SK-N-SH treated with all-trans-retinoic acid at 6 μM for 48 hours (cell line): ENCODE measurements around the gene CNNM3.

Experiments used
- ARNTL ChIP-seq: fragments of 450-650 bp; formaldehyde crosslinking; IDR thresholded peaks from 2 replicates; pipeline ENCODE4 v1.5.0; 2020; ENCODE audit warnings: low read depth, mild to moderate bottlenecking, moderate library complexity, borderline replicate concordance
- PATZ1 ChIP-seq: fragments of 250-450 bp; sonication (Bioruptor Pico); IDR thresholded peaks from 2 replicates; pipeline ENCODE4 v1.8.0; 2020; ENCODE audit warnings: mild to moderate bottlenecking, moderate library complexity, borderline replicate concordance
- PPARA ChIP-seq: fragments of 250-450 bp; sonication (Bioruptor Pico); IDR thresholded peaks from 2 replicates; pipeline ENCODE4 v1.5.0; 2020; ENCODE audit warnings: mild to moderate bottlenecking, borderline replicate concordance
- ZFP3 ChIP-seq: fragments of 250-450 bp; sonication (Bioruptor Pico); IDR thresholded peaks from 2 replicates; pipeline ENCODE4 v1.5.0; 2020; ENCODE audit warnings: mild to moderate bottlenecking, moderate library complexity
- ZFP30 ChIP-seq: fragments of 450-650 bp; formaldehyde crosslinking; IDR thresholded peaks from 2 replicates; pipeline ENCODE4 v1.5.0; 2022; ENCODE audit warnings: mild to moderate bottlenecking, moderate library complexity
- TF ChIP-seq, protein P1 (sequence below): fragments of 250-450 bp; sonication (Bioruptor Pico); IDR thresholded peaks from 2 replicates; pipeline ENCODE4 v1.5.1; 2021; ENCODE audit warnings: mild to moderate bottlenecking, moderate library complexity
- TF ChIP-seq, protein P2 (sequence below): fragments of 250-450 bp; sonication (Bioruptor Pico); IDR thresholded peaks from 2 replicates; pipeline ENCODE4 v1.5.1; 2020; ENCODE audit warnings: low read depth, mild to moderate bottlenecking, moderate library complexity
- TF ChIP-seq, protein P3 (sequence below): fragments of 250-450 bp; sonication (Bioruptor Pico); IDR thresholded peaks from 2 replicates; pipeline ENCODE4 v1.8.0; 2021; ENCODE audit warnings: low read depth, mild to moderate bottlenecking, moderate library complexity, borderline replicate concordance

DNA sequence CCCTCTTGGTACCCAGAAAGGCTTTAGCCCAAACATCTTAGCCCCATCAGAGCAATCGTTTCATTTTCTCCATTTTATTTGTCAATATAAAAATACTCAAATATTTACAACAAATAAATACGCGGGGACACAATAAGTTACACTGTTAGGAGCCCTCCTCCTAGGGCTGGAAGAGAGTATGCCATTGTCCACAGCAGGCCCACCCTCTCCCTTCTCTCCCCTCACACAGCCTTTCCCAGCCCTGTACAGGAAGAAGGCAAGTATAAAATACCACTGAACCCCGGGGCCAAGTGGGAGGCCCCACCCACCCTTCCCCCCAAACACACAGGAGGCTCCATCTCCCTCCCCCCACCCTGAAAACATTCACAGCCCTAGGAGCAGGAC is 43.6 kb downstream of the CNNM3 start:
- TF ChIP-seq, protein P1, sequence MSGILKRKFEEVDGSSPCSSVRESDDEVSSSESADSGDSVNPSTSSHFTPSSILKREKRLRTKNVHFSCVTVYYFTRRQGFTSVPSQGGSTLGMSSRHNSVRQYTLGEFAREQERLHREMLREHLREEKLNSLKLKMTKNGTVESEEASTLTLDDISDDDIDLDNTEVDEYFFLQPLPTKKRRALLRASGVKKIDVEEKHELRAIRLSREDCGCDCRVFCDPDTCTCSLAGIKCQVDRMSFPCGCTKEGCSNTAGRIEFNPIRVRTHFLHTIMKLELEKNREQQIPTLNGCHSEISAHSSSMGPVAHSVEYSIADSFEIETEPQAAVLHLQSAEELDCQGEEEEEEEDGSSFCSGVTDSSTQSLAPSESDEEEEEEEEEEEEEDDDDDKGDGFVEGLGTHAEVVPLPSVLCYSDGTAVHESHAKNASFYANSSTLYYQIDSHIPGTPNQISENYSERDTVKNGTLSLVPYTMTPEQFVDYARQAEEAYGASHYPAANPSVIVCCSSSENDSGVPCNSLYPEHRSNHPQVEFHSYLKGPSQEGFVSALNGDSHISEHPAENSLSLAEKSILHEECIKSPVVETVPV (CRISPR knock-in tag) = no peak
- TF ChIP-seq ZFP3 (CRISPR knock-in tag) (no peak), ARNTL (no peak), PATZ1 (CRISPR knock-in tag) (no peak), PPARA (CRISPR knock-in tag) (no peak), ZFP30 (no peak)
- TF ChIP-seq, protein P2, sequence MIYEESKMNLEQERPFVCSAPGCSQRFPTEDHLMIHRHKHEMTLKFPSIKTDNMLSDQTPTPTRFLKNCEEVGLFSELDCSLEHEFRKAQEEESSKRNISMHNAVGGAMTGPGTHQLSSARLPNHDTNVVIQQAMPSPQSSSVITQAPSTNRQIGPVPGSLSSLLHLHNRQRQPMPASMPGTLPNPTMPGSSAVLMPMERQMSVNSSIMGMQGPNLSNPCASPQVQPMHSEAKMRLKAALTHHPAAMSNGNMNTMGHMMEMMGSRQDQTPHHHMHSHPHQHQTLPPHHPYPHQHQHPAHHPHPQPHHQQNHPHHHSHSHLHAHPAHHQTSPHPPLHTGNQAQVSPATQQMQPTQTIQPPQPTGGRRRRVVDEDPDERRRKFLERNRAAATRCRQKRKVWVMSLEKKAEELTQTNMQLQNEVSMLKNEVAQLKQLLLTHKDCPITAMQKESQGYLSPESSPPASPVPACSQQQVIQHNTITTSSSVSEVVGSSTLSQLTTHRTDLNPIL (CRISPR knock-in tag) = no peak
- TF ChIP-seq, protein P3, sequence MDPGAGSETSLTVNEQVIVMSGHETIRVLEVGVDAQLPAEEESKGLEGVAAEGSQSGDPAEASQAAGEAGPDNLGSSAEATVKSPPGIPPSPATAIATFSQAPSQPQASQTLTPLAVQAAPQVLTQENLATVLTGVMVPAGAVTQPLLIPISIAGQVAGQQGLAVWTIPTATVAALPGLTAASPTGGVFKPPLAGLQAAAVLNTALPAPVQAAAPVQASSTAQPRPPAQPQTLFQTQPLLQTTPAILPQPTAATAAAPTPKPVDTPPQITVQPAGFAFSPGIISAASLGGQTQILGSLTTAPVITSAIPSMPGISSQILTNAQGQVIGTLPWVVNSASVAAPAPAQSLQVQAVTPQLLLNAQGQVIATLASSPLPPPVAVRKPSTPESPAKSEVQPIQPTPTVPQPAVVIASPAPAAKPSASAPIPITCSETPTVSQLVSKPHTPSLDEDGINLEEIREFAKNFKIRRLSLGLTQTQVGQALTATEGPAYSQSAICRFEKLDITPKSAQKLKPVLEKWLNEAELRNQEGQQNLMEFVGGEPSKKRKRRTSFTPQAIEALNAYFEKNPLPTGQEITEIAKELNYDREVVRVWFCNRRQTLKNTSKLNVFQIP (CRISPR knock-in tag) = no peak
